Retina (tissue), 1 donor: ENCODE measurements around the gene FHOD3.
"Not testable (repeated sequence)": the region's sequence is repeated elsewhere in the genome, so short reads cannot be mapped to it uniquely, and the experiment has no call there.

Source experiments
- DNase-seq: peaks from one replicate; pipeline ENCODE4 v3.0.0-alpha.2; 2016

FHOD3 gene

GRCh38 chr18:36454848-36455458, 157.4 kb downstream of the FHOD3 start:
- no peak for DNase-seq

- DNase-seq = no peak
Observed at GRCh38 chr18:36455931-36456330, 158.4 kb downstream of the FHOD3 start.

GRCh38 chr18:36456622-36457021, 159.1 kb downstream of the FHOD3 start:
- no peak for DNase-seq

GRCh38 chr18:36457683-36458082, 160.2 kb downstream of the FHOD3 start:
- no peak for DNase-seq

GRCh38 chr18:36458306-36458705, 160.8 kb downstream of the FHOD3 start:
- DNase-seq = no peak

- no peak for DNase-seq
Observed at GRCh38 chr18:36459203-36459602, 161.7 kb downstream of the FHOD3 start.

- no peak for DNase-seq
Observed at GRCh38 chr18:36459786-36460185, 162.3 kb downstream of the FHOD3 start.

- DNase-seq = no peak
Observed at GRCh38 chr18:36460324-36460850, 162.9 kb downstream of the FHOD3 start.

- DNase-seq = no peak
Observed at GRCh38 chr18:36460854-36461253, 163.3 kb downstream of the FHOD3 start.

GRCh38 chr18:36461551-36461987, 164.1 kb downstream of the FHOD3 start:
- DNase-seq = no peak

GRCh38 chr18:36463516-36463915, 166.0 kb downstream of the FHOD3 start:
- not testable (repeated sequence) for DNase-seq

GRCh38 chr18:36464126-36464651, 166.7 kb downstream of the FHOD3 start:
- no peak for DNase-seq

GRCh38 chr18:36465276-36465675, 167.8 kb downstream of the FHOD3 start:
- no peak for DNase-seq

- DNase-seq = no peak
Observed at GRCh38 chr18:36465970-36466369, 168.5 kb downstream of the FHOD3 start.

- no peak for DNase-seq
Observed at GRCh38 chr18:36467614-36468013, 170.1 kb downstream of the FHOD3 start.

- DNase-seq = no peak
Observed at GRCh38 chr18:36468161-36468560, 170.6 kb downstream of the FHOD3 start.

GRCh38 chr18:36469461-36469860, 171.9 kb downstream of the FHOD3 start:
- DNase-seq = no peak

- DNase-seq = no peak
Observed at GRCh38 chr18:36470896-36471295, 173.4 kb downstream of the FHOD3 start.

GRCh38 chr18:36471393-36471792, 173.9 kb downstream of the FHOD3 start:
- peak; percentile 40 for DNase-seq

GRCh38 chr18:36476433-36476832, 178.9 kb downstream of the FHOD3 start:
- no peak for DNase-seq

GRCh38 chr18:36477776-36478175, 180.3 kb downstream of the FHOD3 start:
- DNase-seq = no peak

GRCh38 chr18:36481201-36481657, 183.7 kb downstream of the FHOD3 start:
- DNase-seq = no peak

- DNase-seq = no peak
Observed at GRCh38 chr18:36481935-36482334, 184.4 kb downstream of the FHOD3 start.

GRCh38 chr18:36484591-36484990, 187.1 kb downstream of the FHOD3 start:
- no peak for DNase-seq

- DNase-seq = no peak
Observed at GRCh38 chr18:36485772-36486171, 188.3 kb downstream of the FHOD3 start.
